Measurements from ENCODE around the gene MAPK8IP2.

The MAPK8IP2 gene

GRCh38 chr22:50600538-50600937 is at the start of gene MAPK8IP2:
Gene MAPK8IP2, plus strand, starts transcription at chr22:50600793. Its CDS starts 26 bp downstream, at chr22:50600819.
- no peak for DNase-seq (ENCODE audit: low read depth in 2 of 2)

- no peak for DNase-seq (ENCODE audit: low read depth in 2 of 2)
Measured at GRCh38 chr22:50551160-50551752, 49.3 kb upstream of the MAPK8IP2 start.

- no peak for DNase-seq (ENCODE audit: low read depth in 2 of 2)
Measured at GRCh38 chr22:50553310-50553709, 47.3 kb upstream of the MAPK8IP2 start.

- DNase-seq (ENCODE audit: low read depth in 2 of 2), result no peak
Measured at GRCh38 chr22:50556703-50557102, 43.9 kb upstream of the MAPK8IP2 start.

GRCh38 chr22:50560034-50560433 is 40.6 kb upstream of the MAPK8IP2 start:
- no peak for DNase-seq (ENCODE audit: low read depth in 2 of 2)

- DNase-seq (ENCODE audit: low read depth in 2 of 2), result no peak
Measured at GRCh38 chr22:50561401-50562358, 38.9 kb upstream of the MAPK8IP2 start.

GRCh38 chr22:50562523-50563412 is 37.8 kb upstream of the MAPK8IP2 start, which contains the start of gene SYCE3:
Gene SYCE3, minus strand, starts transcription at chr22:50562919. Its CDS starts 6,514 bp downstream, at chr22:50556405.
- peak; percentile 96 to 97 for DNase-seq (ENCODE audit: low read depth in 2 of 2)

GRCh38 chr22:50563413-50564160 is 37.0 kb upstream of the MAPK8IP2 start:
- no peak for DNase-seq (ENCODE audit: low read depth in 2 of 2)

- DNase-seq (ENCODE audit: low read depth in 2 of 2), result no peak
Measured at GRCh38 chr22:50564289-50564688, 36.3 kb upstream of the MAPK8IP2 start.

GRCh38 chr22:50567721-50568252 is 32.8 kb upstream of the MAPK8IP2 start:
- DNase-seq (ENCODE audit: low read depth in 2 of 2), result no peak

- no peak for DNase-seq (ENCODE audit: low read depth in 2 of 2)
Measured at GRCh38 chr22:50568626-50569025, 32.0 kb upstream of the MAPK8IP2 start.

- DNase-seq (ENCODE audit: low read depth in 2 of 2), result no peak
Measured at GRCh38 chr22:50569041-50569459, 31.5 kb upstream of the MAPK8IP2 start.

- DNase-seq (ENCODE audit: low read depth in 2 of 2), result no peak
Measured at GRCh38 chr22:50569896-50570535, 30.6 kb upstream of the MAPK8IP2 start.

GRCh38 chr22:50570861-50571260 is 29.7 kb upstream of the MAPK8IP2 start:
- DNase-seq (ENCODE audit: low read depth in 2 of 2), result no peak

GRCh38 chr22:50571264-50572175 is 29.1 kb upstream of the MAPK8IP2 start:
- no peak for DNase-seq (ENCODE audit: low read depth in 2 of 2)

- DNase-seq (ENCODE audit: low read depth in 2 of 2), result no peak
Measured at GRCh38 chr22:50572965-50573364, 27.6 kb upstream of the MAPK8IP2 start.

GRCh38 chr22:50573491-50574382 is 26.9 kb upstream of the MAPK8IP2 start:
- DNase-seq (ENCODE audit: low read depth in 2 of 2), result no peak

GRCh38 chr22:50574383-50574755 is 26.2 kb upstream of the MAPK8IP2 start:
- DNase-seq (ENCODE audit: low read depth in 2 of 2), result no peak
